HepG2 (cell line): ENCODE results near the gene HAPLN2. TPM values are rescaled to one million over a fixed set of nuclear protein-coding genes. Genes with fewer than 3 reads are reported as not detected.

ENCODE experiments used
- ATAC-seq: fragments of 200-7000 bp; cut with Tn5 transposase; 3 replicates; pipeline ENCODE4 v1.9.1; 2020; ENCODE audit warnings: mild to moderate bottlenecking, moderate library complexity
- BruUV-seq: library from RNA; stranded (reverse); fragments of 400-500 nt; replicated peaks from 2 replicates; lab custom pipeline; 2021; lab: Mats Ljungman, UMichigan
- CTCF ChIA-PET: fragments of 300-600 bp; formaldehyde crosslinking; extraction: SDS; loops from one replicate; lab custom pipeline; 2021; ENCODE audit warnings: low total read pairs, inconsistent platforms, low intra/inter-chr PET ratio; lab: Yijun Ruan, JAX
- POLR2A ChIA-PET: fragments of 350-600 bp; sonication (Branson Sonifier 250); formaldehyde crosslinking; loops from one replicate; lab custom pipeline; 2020; ENCODE audit warnings: antibody characterized with exemption, inconsistent platforms; lab: Yijun Ruan, JAX
- DNase-seq: peaks from one replicate; pipeline ENCODE4 v3.0.0-alpha.2; 2015; ENCODE audit warnings: low spot score
- FAIRE-seq: peaks from 3 replicates; lab custom pipeline; 2011; peaks lifted over from hg19 to GRCh38; lab: Jason Lieb, UNC
- H2AFZ ChIP-seq: one replicate; pipeline ENCODE4 v1.6.1; 2011; ENCODE audit warnings: low read length, inconsistent platforms
- H3K27ac ChIP-seq: fragments of 300-600 bp; 3 replicates; pipeline ENCODE4 v1.8.0; 2011; ENCODE audit warnings: mixed run types, mild to moderate bottlenecking, mixed read lengths, low read length, inconsistent platforms; ENCODE audit not compliant: insufficient read depth; ENCODE audit errors: extremely low read length
- H3K27me3 ChIP-seq, 2 experiments: fragments of 200-600 bp in 1 of 2; 2 replicates in 1 of 2; 3 replicates in 1 of 2; pipeline versions ENCODE4 v1.6.0 to v1.8.0; 2011; ENCODE audit warnings: low read length in 2 of 2, mild to moderate bottlenecking in 2 of 2, moderate library complexity in 2 of 2, inconsistent platforms in 1 of 2; ENCODE audit not compliant: insufficient read depth in 2 of 2, control insufficient read depth in 1 of 2
- H3K36me3 ChIP-seq, 2 experiments: fragments of 200-600 bp in 1 of 2; replicated peaks in 1 of 2; 2 replicates in 1 of 2; 3 replicates in 1 of 2; pipeline versions ENCODE4 v1.5.1 to v1.8.0; 2011; ENCODE audit warnings: low read length in 2 of 2, inconsistent platforms in 1 of 2; ENCODE audit not compliant: insufficient read depth in 2 of 2, control insufficient read depth in 1 of 2
- H3K4me1 ChIP-seq: 2 replicates; pipeline ENCODE4 v1.5.1; 2012; ENCODE audit warnings: low read length, inconsistent platforms; ENCODE audit not compliant: insufficient read depth
- H3K4me2 ChIP-seq: 2 replicates; pipeline ENCODE4 v1.6.0; 2011; ENCODE audit warnings: low read depth, low read length, inconsistent platforms
- H3K4me3 ChIP-seq, 3 experiments: fragments of 200-600 bp in 1 of 3; sonication (generic), shearing (Covaris generic) in 1 of 3; replicated peaks in 1 of 3; 2 replicates each; pipeline ENCODE4 v1.5.1; 2011 to 2016; ENCODE audit warnings: low read length in 3 of 3, inconsistent platforms in 2 of 3, low read depth in 2 of 3, mild to moderate bottlenecking in 2 of 3, control low read depth in 1 of 3, mixed read lengths in 1 of 3; ENCODE audit not compliant: insufficient read depth in 1 of 3
- H3K79me2 ChIP-seq: one replicate; pipeline ENCODE4 v1.6.1; 2011; ENCODE audit warnings: low read length, inconsistent platforms; ENCODE audit not compliant: insufficient read depth
- H3K9ac ChIP-seq: 2 replicates; pipeline ENCODE4 v1.6.0; 2011; ENCODE audit warnings: mild to moderate bottlenecking, low read depth, low read length, inconsistent platforms; ENCODE audit not compliant: insufficient read depth
- H3K9me3 ChIP-seq: 2 replicates; pipeline ENCODE4 v1.5.1; 2012; ENCODE audit warnings: mild to moderate bottlenecking, low read length
- H4K20me1 ChIP-seq: 2 replicates; pipeline ENCODE4 v1.6.0; 2011; ENCODE audit warnings: inconsistent platforms, mild to moderate bottlenecking, low read length, moderate library complexity; ENCODE audit not compliant: insufficient read depth
- EED ChIP-seq: sonication (generic); formaldehyde crosslinking; IDR thresholded peaks from 2 replicates; pipeline ENCODE4 v1.5.0; 2020; ENCODE audit warnings: mild to moderate bottlenecking, missing genetic modification reagents
- GATA4 ChIP-seq: sonication (generic); IDR thresholded peaks from 2 replicates; pipeline ENCODE4 v1.6.1; 2016; ENCODE audit warnings: antibody characterized with exemption, low read depth, borderline replicate concordance
- HDAC2 ChIP-seq: sonication (generic); formaldehyde crosslinking; IDR thresholded peaks from 2 replicates; pipeline ENCODE4 v1.4.0; 2020; ENCODE audit warnings: missing genetic modification reagents
- HOXA9 ChIP-seq: sonication (generic); formaldehyde crosslinking; IDR thresholded peaks from 2 replicates; pipeline ENCODE4 v1.8.1; 2022; ENCODE audit warnings: missing genetic modification reagents, mild to moderate bottlenecking, moderate library complexity, borderline replicate concordance
- LCORL ChIP-seq, 2 experiments: fragments of 450-650 bp in 1 of 2; sonication (generic) in 1 of 2; formaldehyde crosslinking in 1 of 2; IDR thresholded peaks; 2 replicates each; pipeline versions ENCODE4 v1.5.0 to v1.6.1; 2017 to 2020; ENCODE audit warnings: antibody characterized with exemption in 1 of 2, missing genetic modification reagents in 1 of 2
- PCBP2 ChIP-seq: fragments of 200-400 bp; formaldehyde crosslinking; optimal IDR thresholded peaks from 2 replicates; pipeline ENCODE3; 2018; ENCODE audit warnings: low read length, low read depth; ENCODE audit not compliant: poor library complexity, severe bottlenecking
- POLR2AphosphoS5 ChIP-seq: IDR thresholded peaks from 2 replicates; pipeline ENCODE4 v1.6.1; 2012; ENCODE audit warnings: low read depth, low read length
- RORA ChIP-seq: sonication (generic); formaldehyde crosslinking; IDR thresholded peaks from 2 replicates; pipeline ENCODE4 v1.5.0; 2020; ENCODE audit warnings: mild to moderate bottlenecking, missing genetic modification reagents, moderate library complexity
- SNAPC4 ChIP-seq: sonication (generic); formaldehyde crosslinking; IDR thresholded peaks from 2 replicates; pipeline ENCODE4 v1.4.0; 2020; ENCODE audit warnings: mild to moderate bottlenecking, missing genetic modification reagents
- ZHX2 ChIP-seq, 2 experiments: sonication (generic) in 1 of 2; formaldehyde crosslinking in 1 of 2; IDR thresholded peaks; 2 replicates each; pipeline versions ENCODE4 v1.6.1 to v1.9.0; 2014 to 2022; ENCODE audit warnings: antibody characterized with exemption in 1 of 2, borderline replicate concordance in 1 of 2, inconsistent platforms in 1 of 2, low read depth in 1 of 2, missing genetic modification reagents in 1 of 2
- ZNF124 ChIP-seq: sonication (generic); formaldehyde crosslinking; IDR thresholded peaks from 2 replicates; pipeline ENCODE4 v1.4.0; 2020; ENCODE audit warnings: missing genetic modification reagents
- WGBS: methylation state at CpG from one replicate; pipeline ENCODE4 v1.1.6; 2017; ENCODE audit warnings: low lambda C conversion rate; 5-methylcytosine and 5-hydroxymethylcytosine counted together
- in situ Hi-C: cut with HindIII; loops from 2 replicates; pipeline ENCODE4 v1.10.0; 2017; ENCODE audit warnings: low pct_unique_long_range_greater_than_20kb; ENCODE audit not compliant: extremely low pct_ligation_motif_present
- intact Hi-C: fragments of 100-400 bp; cut with micrococcal nuclease; formaldehyde crosslinking; loops from one replicate; pipeline ENCODE4 v1.10.0; 2022; ENCODE audit not compliant: unreplicated experiment
- polyA plus RNA-seq, 8 experiments: library from polyadenylated mRNA; depleted of rRNA in 3 of 8; stranded (reverse) in 7 of 8; unstranded in 1 of 8; fragments of >200 nt; fragmentation: Illumina TruSeq in 4 of 8; extraction: Trizol in 4 of 8; gene quantifications; 2 replicates each; pipeline versions ENCODE4 v1.2.1 to v1.2.3, GENCODE V29; 2011 to 2016; ENCODE audit warnings: low read depth in 4 of 8, missing spikeins in 1 of 8, mixed read lengths in 1 of 8; ENCODE audit not compliant: insufficient read depth in 1 of 8
- total RNA-seq, 5 experiments: library from RNA; depleted of rRNA; stranded (reverse); fragments of >200 nt; fragmentation: Illumina TruSeq; extraction: Trizol; gene quantifications; 2 replicates each; pipeline ENCODE4 v1.2.3, GENCODE V29; 2016; ENCODE audit warnings: low read depth in 1 of 5
- TF ChIP-seq, protein P1 (sequence below): sonication (generic); formaldehyde crosslinking; IDR thresholded peaks from 2 replicates; pipeline ENCODE4 v1.8.1; 2023; ENCODE audit warnings: mild to moderate bottlenecking, moderate library complexity, missing genetic modification reagents

HAPLN2 gene
- total and polyA plus RNA-seq, 2 of the 13 experiments (the other 11 are each of a cell fraction or from before 2014, with no cell fraction given), result not detected

- Histone ChIP-seq H3K9me3 (no peaks in the 10 kb centered on the region), H3K9ac (no peak overlapping the region), H4K20me1 (peaks cover 51% of the 10 kb centered on the region), H3K27me3 (no peaks in the 10 kb centered on the region), H2AFZ (no peak overlapping the region), H3K4me3 (no peak overlapping the region), H3K27ac (no peak overlapping the region), H3K4me2 (no peak overlapping the region), H3K4me1 (no peaks in the 10 kb centered on the region), H3K36me3 (peaks cover 0 to 8% of the 10 kb centered on the region in 2 experiments; a peak in 2 of 5 replicates), H3K79me2 (no peaks in the 10 kb centered on the region)
- no peak for DNase-seq
- CTCF ChIA-PET, result no interaction called here
- no TSS peak for BruUV-seq
- in situ Hi-C loops (no loop called here), intact Hi-C loops (no loop called here)
- no peak for ATAC-seq
- FAIRE-seq, result no peak
- over 99% methylated on average over 10 of the region's 10 CpGs for WGBS
- POLR2A ChIA-PET, result no interaction called here
- TF ChIP-seq PCBP2 (no peak), SNAPC4 (CRISPR knock-in tag) (no peak), LCORL (IDR thresholded peaks at IDR 0.05) (no peak), LCORL (CRISPR knock-in tag; IDR thresholded peaks at IDR 0.05) (no peak), ZHX2 (IDR thresholded peaks at IDR 0.05; ENCODE audit: low read depth) (no peak), ZHX2 (CRISPR knock-in tag; IDR thresholded peaks at IDR 0.05; ENCODE audit: borderline replicate concordance) (no peak), RORA (CRISPR knock-in tag) (no peak), ZNF124 (CRISPR knock-in tag) (no peak), GATA4 (no peak), HDAC2 (no peak), POLR2AphosphoS5 (peak; percentile 25; the same call in 1 of the 2 replicates), HOXA9 (no peak), EED (CRISPR knock-in tag) (no peak)
- TF ChIP-seq, protein P1, sequence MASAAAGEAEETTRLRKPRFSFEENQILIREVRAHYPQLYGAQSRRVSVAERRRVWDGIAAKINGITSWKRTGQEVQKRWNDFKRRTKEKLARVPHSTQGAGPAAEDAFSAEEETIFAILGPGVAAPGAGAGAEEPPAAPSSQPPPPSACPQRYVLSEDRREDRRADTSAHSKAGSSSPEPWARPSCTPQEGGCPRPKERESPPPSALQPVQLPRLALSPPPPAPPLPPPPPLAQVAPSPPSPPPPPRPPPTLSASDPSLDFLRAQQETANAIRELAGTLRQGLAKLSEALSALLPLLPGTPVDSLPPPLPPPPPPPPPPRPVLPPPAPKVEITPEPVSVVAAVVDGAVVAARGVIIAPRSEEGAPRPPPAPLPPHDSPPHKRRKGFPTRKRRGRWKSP, result no peak
Observed at GRCh38 chr1:156647351-156647750, 28.1 kb downstream of the HAPLN2 start.
